ENCODE measurements around the gene DCAF6.

DNA sequence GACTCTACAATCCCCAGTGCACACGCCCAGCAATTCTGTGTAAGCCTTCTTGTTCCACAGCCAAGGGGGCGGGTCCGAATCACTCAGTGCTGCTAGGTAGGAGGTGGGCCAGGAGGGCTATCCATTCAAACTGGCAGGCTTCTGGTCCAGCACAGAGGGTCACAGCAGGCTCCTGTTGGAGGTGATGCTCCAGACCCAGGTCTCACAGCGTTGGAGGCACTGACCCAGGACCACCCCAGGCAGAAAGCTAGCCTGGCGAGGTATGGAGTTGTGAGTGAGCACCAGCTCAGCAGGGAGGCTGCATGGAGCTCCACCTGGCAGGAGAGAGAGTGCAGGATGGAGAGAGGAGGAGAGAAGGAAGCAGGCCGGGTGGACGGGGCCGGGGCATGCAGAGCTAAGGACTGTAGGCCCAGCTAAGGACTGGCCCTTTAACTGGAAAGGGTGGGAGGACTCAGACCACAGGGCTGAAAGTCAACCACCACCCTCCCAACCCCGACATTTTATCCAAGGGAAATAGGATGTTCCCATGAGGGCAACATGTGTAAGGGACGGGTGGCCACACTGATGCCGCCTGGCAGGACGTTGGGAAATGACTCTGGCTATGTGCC lies 161.5 kb downstream of the DCAF6 start:
- TF ChIP-seq, protein P1, sequence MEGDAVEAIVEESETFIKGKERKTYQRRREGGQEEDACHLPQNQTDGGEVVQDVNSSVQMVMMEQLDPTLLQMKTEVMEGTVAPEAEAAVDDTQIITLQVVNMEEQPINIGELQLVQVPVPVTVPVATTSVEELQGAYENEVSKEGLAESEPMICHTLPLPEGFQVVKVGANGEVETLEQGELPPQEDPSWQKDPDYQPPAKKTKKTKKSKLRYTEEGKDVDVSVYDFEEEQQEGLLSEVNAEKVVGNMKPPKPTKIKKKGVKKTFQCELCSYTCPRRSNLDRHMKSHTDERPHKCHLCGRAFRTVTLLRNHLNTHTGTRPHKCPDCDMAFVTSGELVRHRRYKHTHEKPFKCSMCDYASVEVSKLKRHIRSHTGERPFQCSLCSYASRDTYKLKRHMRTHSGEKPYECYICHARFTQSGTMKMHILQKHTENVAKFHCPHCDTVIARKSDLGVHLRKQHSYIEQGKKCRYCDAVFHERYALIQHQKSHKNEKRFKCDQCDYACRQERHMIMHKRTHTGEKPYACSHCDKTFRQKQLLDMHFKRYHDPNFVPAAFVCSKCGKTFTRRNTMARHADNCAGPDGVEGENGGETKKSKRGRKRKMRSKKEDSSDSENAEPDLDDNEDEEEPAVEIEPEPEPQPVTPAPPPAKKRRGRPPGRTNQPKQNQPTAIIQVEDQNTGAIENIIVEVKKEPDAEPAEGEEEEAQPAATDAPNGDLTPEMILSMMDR (IDR thresholded peaks at IDR 0.05; ENCODE audit: insufficient read depth, low read length, poor library complexity, severe bottlenecking): no peak
- TF ChIP-seq EZH2phosphoT487 (conservative IDR thresholded peaks at IDR 0.05; ENCODE audit: low read length): no peak

Data from SU-DHL-6 (cell line).